ENCODE measurements around the gene TMEM61.
"Not testable (repeated sequence)": the region's sequence is repeated elsewhere in the genome, so short reads cannot be mapped to it uniquely, and the experiment has no call there.

GRCh38 chr1:54963829-54964228 is 16.6 kb upstream of the TMEM61 start:
- not testable (repeated sequence) for TF ChIP-seq CTCF, POLR2A (IDR thresholded peaks at IDR 0.05)

Measured in lower leg skin (tissue), 3 donors.